ENCODE measurements around the gene GRIP2.
A peak's percentile ranks its signal among the peaks of the same experiment; 100 is the strongest.

The GRIP2 gene

GRCh38 chr3:14561051-14561960, 21.2 kb upstream of the GRIP2 start:
- DNase-seq: no peak

GRCh38 chr3:14560110-14560509, 20.0 kb upstream of the GRIP2 start:
- DNase-seq: no peak

- DNase-seq: no peak
Measured at GRCh38 chr3:14558029-14558428, 17.9 kb upstream of the GRIP2 start.

GRCh38 chr3:14555835-14556234, 15.7 kb upstream of the GRIP2 start:
- no peak for DNase-seq

GRCh38 chr3:14554715-14555114, 14.6 kb upstream of the GRIP2 start:
- no peak for DNase-seq

GRCh38 chr3:14553871-14554270, 13.7 kb upstream of the GRIP2 start:
- no peak for DNase-seq

GRCh38 chr3:14552717-14553116, 12.6 kb upstream of the GRIP2 start:
- DNase-seq: no peak

GRCh38 chr3:14552041-14552648, 12.0 kb upstream of the GRIP2 start:
- DNase-seq: no peak

GRCh38 chr3:14550651-14551611, 10.8 kb upstream of the GRIP2 start:
- no peak for DNase-seq

- DNase-seq: no peak
Measured at GRCh38 chr3:14550181-14550580, 10.0 kb upstream of the GRIP2 start.

- DNase-seq: peak; percentile 65
Measured at GRCh38 chr3:14549256-14549919, 9.2 kb upstream of the GRIP2 start.

- DNase-seq: peak; percentile 82
Measured at GRCh38 chr3:14548321-14548729, 8.2 kb upstream of the GRIP2 start.

- no peak for DNase-seq
Measured at GRCh38 chr3:14547693-14548092, 7.6 kb upstream of the GRIP2 start.

- DNase-seq: no peak
Measured at GRCh38 chr3:14546041-14546440, 5.9 kb upstream of the GRIP2 start.

GRCh38 chr3:14545251-14545635, 5.1 kb upstream of the GRIP2 start:
- DNase-seq: no peak

GRCh38 chr3:14544282-14545250, 4.4 kb upstream of the GRIP2 start:
- no peak for DNase-seq

- no peak for DNase-seq
Measured at GRCh38 chr3:14543446-14543845, 3.3 kb upstream of the GRIP2 start.

GRCh38 chr3:14542656-14543055, 2.5 kb upstream of the GRIP2 start:
- DNase-seq: no peak

- DNase-seq: no peak
Measured at GRCh38 chr3:14541646-14542045, 1.5 kb upstream of the GRIP2 start.

GRCh38 chr3:14540821-14541385, 761 bp upstream of the GRIP2 start:
- DNase-seq: no peak

GRCh38 chr3:14539384-14539741, 779 bp downstream of the GRIP2 start:
- no peak for DNase-seq

Measured in hematopoietic multipotent progenitor cell treated with erythropoietin and hydrocortisone succinate and interleukin-3 and kit ligand, for 6 days (in vitro differentiated cells).